Panc1 (cell line): Measurements from ENCODE around the gene PAX4. TPM values are rescaled to one million over a fixed set of nuclear protein-coding genes. Genes with fewer than 3 reads are reported as not detected.

Experiments
- ATAC-seq: fragments of 200-7000 bp; cut with Tn5 transposase; 2 replicates; pipeline ENCODE4 v1.9.1; 2020; ENCODE audit warnings: mild to moderate bottlenecking, moderate library complexity
- BruUV-seq: library from RNA; stranded (reverse); fragments of 400-500 nt; replicated peaks from 2 replicates; lab custom pipeline; 2021; lab: Mats Ljungman, UMichigan
- CTCF ChIA-PET: fragments of 300-600 bp; sonication (Branson Sonifier 250); formaldehyde crosslinking; loops from one replicate; lab custom pipeline; 2022; ENCODE audit warnings: antibody characterized with exemption; lab: Charles Lee
- POLR2A ChIA-PET: fragments of 300-600 bp; sonication (Branson Sonifier 250); formaldehyde crosslinking; loops from one replicate; lab custom pipeline; 2022; ENCODE audit warnings: antibody characterized with exemption; lab: Charles Lee
- DNase-seq: peaks from one replicate; pipeline ENCODE4 v3.0.0-alpha.2; 2010; ENCODE audit warnings: low read depth, low spot score
- H3K27ac ChIP-seq: 2 replicates; pipeline ENCODE4 v1.5.1; 2011; ENCODE audit warnings: mild to moderate bottlenecking, low read length, inconsistent platforms
- H3K27me3 ChIP-seq: fragments of 200-500 bp; sonication (Bioruptor generic); 2 replicates; pipeline ENCODE4 v1.6.0; 2014; ENCODE audit warnings: low read length, inconsistent platforms; ENCODE audit not compliant: control insufficient read depth, insufficient read depth
- H3K36me3 ChIP-seq: fragments of 200-500 bp; sonication (Bioruptor generic); 2 replicates; pipeline ENCODE4 v1.5.1; 2014; ENCODE audit warnings: inconsistent platforms, mild to moderate bottlenecking, low read length, moderate library complexity; ENCODE audit not compliant: control insufficient read depth, insufficient read depth
- H3K4me1 ChIP-seq: 2 replicates; pipeline ENCODE4 v1.5.1; 2011; ENCODE audit warnings: inconsistent platforms, mild to moderate bottlenecking, low read length, moderate library complexity; ENCODE audit not compliant: control insufficient read depth, insufficient read depth
- H3K4me3 ChIP-seq, 2 experiments: 2 replicates each; pipeline ENCODE4 v1.5.1; 2011 to 2012; ENCODE audit warnings: low read depth in 2 of 2, low read length in 2 of 2, mild to moderate bottlenecking in 2 of 2, inconsistent platforms in 1 of 2, moderate library complexity in 1 of 2
- H3K9me3 ChIP-seq: fragments of 200-500 bp; sonication (Bioruptor generic); 2 replicates; pipeline ENCODE4 v1.5.1; 2014; ENCODE audit warnings: low read depth, mild to moderate bottlenecking, inconsistent platforms, low read length, moderate library complexity; ENCODE audit not compliant: control insufficient read depth, insufficient read depth
- CTCF ChIP-seq: fragments of 450-650 bp; IDR thresholded peaks from 2 replicates; pipeline ENCODE4 v1.5.1; 2017; ENCODE audit warnings: mild to moderate bottlenecking
- POLR2AphosphoS5 ChIP-seq: IDR thresholded peaks from 2 replicates; pipeline ENCODE4 v1.6.1; 2012; ENCODE audit warnings: mild to moderate bottlenecking, low read depth, low read length, moderate library complexity
- REST ChIP-seq, 2 experiments: IDR thresholded peaks; 2 replicates each; pipeline ENCODE4 v1.6.1; 2011 to 2012; ENCODE audit warnings: low read depth in 2 of 2, control low read depth in 1 of 2, low read length in 1 of 2, mild to moderate bottlenecking in 1 of 2, moderate library complexity in 1 of 2; ENCODE audit not compliant: insufficient read depth in 1 of 2
- SIN3A ChIP-seq: IDR thresholded peaks from 2 replicates; pipeline ENCODE4 v1.6.1; 2012; ENCODE audit warnings: low read depth, mild to moderate bottlenecking, low read length, moderate library complexity, borderline replicate concordance; ENCODE audit not compliant: insufficient read depth
- TCF7L2 ChIP-seq: IDR thresholded peaks from 2 replicates; pipeline ENCODE4 v1.6.1; 2011; ENCODE audit warnings: mild to moderate bottlenecking, low read depth, low read length, inconsistent platforms
- in situ Hi-C: cut with HindIII; loops from 2 replicates; pipeline ENCODE4 v1.10.0; 2016; ENCODE audit warnings: low sequenced_read_pairs, low pct_unique_long_range_greater_than_20kb
- intact Hi-C: fragments of 100-400 bp; cut with micrococcal nuclease; formaldehyde crosslinking; loops from one replicate; pipeline ENCODE4 v1.10.0; 2022; ENCODE audit not compliant: unreplicated experiment
- total RNA-seq: library from RNA; stranded (reverse); gene quantifications from one replicate; pipeline ENCODE4 v1.2.1, GENCODE V29; 2021; ENCODE audit not compliant: unreplicated experiment

Gene PAX4
- total RNA-seq, 1 experiment from 2014 or later, result not detected

- Histone ChIP-seq H3K27me3 (peaks cover 10% of the 10 kb centered on the region; the same call in 1 of the 2 replicates), H3K9me3 (no peaks in the 10 kb centered on the region), H3K4me3 (no peak overlapping the region), H3K4me1 (no peaks in the 10 kb centered on the region), H3K27ac (no peak overlapping the region), H3K36me3 (no peaks in the 10 kb centered on the region)
- TF ChIP-seq POLR2AphosphoS5 (no peak), CTCF (no peak), TCF7L2 (no peak), SIN3A (no peak), REST (IDR thresholded peaks at IDR 0.05; ENCODE audit: insufficient read depth in 1 of 2, low read depth in 2 of 2, low read length in 1 of 2) (no peak)
- CTCF ChIA-PET, result no interaction called here
- in situ Hi-C loops (no loop called here), intact Hi-C loops (no loop called here)
- BruUV-seq, result no TSS peak
- ATAC-seq, result no peak
- POLR2A ChIA-PET, result no interaction called here
- no peak for DNase-seq
These were observed 17.1 kb downstream of the PAX4 start for GRCh38 chr7:127600885-127601284.

- ChIA-PET CTCF (no interaction called here), POLR2A (no interaction called here)
- in situ Hi-C loops, result no loop called here
These were observed 19.6 kb downstream of the PAX4 start for GRCh38 chr7:127598318-127598717.

More at GRCh38 chr7:127598318-127598717, 19.6 kb downstream of the PAX4 start:
- no peaks in the 10 kb centered on the region for H3K9me3 ChIP-seq
- peak; percentile 68 for TF ChIP-seq CTCF
- no peak for TF ChIP-seq SIN3A
- TF ChIP-seq POLR2AphosphoS5, result no peak
- TF ChIP-seq REST (IDR thresholded peaks at IDR 0.05; ENCODE audit: insufficient read depth in 1 of 2, low read depth in 2 of 2, low read length in 1 of 2), result no peak
- no peak for TF ChIP-seq TCF7L2
- no peaks in the 10 kb centered on the region for H3K4me1 ChIP-seq
- no TSS peak for BruUV-seq
- no peak for DNase-seq
- intact Hi-C loops, result no loop called here
- H3K36me3 ChIP-seq, result no peaks in the 10 kb centered on the region
- no peak overlapping the region for H3K27ac ChIP-seq
- ATAC-seq, result peak; percentile 61; the same call in 1 of the 2 replicates
- H3K4me3 ChIP-seq, result no peak overlapping the region
- H3K27me3 ChIP-seq, result peaks cover 10% of the 10 kb centered on the region; the same call in 1 of the 2 replicates
